Sigmoid colon (tissue), 7 donors: ENCODE data around the gene ATG13. TPM values are rescaled to one million over a fixed set of nuclear protein-coding genes. Genes with fewer than 3 reads are reported as not detected.

ENCODE experiments used
- DNase-seq: peaks from one replicate; pipeline ENCODE4 v3.0.0-alpha.2; 2019
- H3K27ac ChIP-seq, 4 donors: fragments of 200-600 bp; sonication (generic); one replicate each; pipeline ENCODE4 v1.5.1; 2016 to 2019; ENCODE audit warnings: mild to moderate bottlenecking in 1 of 4
- H3K27me3 ChIP-seq, 3 donors: fragments of 200-600 bp; sonication (generic); one replicate each; pipeline ENCODE4 v1.5.1; 2019; ENCODE audit warnings: mild to moderate bottlenecking in 1 of 3
- H3K36me3 ChIP-seq, 4 donors: fragments of 200-600 bp; sonication (generic); one replicate each; pipeline ENCODE4 v1.5.1; 2016 to 2019
- H3K4me1 ChIP-seq, 4 donors: fragments of 200-600 bp; sonication (generic); one replicate each; pipeline ENCODE4 v1.5.1; 2017 to 2019
- H3K4me3 ChIP-seq, 4 donors: fragments of 200-600 bp; sonication (generic); one replicate each; pipeline ENCODE4 v1.5.1; 2017 to 2019; ENCODE audit warnings: mild to moderate bottlenecking in 2 of 4, moderate library complexity in 1 of 4
- H3K9me3 ChIP-seq, 4 donors: fragments of 200-600 bp in 3 of 4; sonication (generic) in 3 of 4; one replicate each; pipeline versions ENCODE4 v1.5.1 to v1.6.1; 2013 to 2019
- EP300 ChIP-seq, 4 donors: sonication (generic); formaldehyde crosslinking; IDR thresholded peaks; one replicate each; pipeline ENCODE4 v1.6.1; 2017; ENCODE audit warnings: antibody characterized with exemption in 4 of 4
- POLR2A ChIP-seq, 2 donors: fragments of 450-650 bp; IDR thresholded peaks; one replicate each; pipeline ENCODE4 v1.6.1; 2016; ENCODE audit warnings: antibody characterized with exemption in 2 of 2, mild to moderate bottlenecking in 2 of 2, moderate library complexity in 2 of 2
- POLR2AphosphoS5 ChIP-seq, 4 donors: sonication (generic); formaldehyde crosslinking; IDR thresholded peaks; one replicate each; pipeline ENCODE4 v1.6.1; 2017; ENCODE audit warnings: antibody characterized with exemption in 4 of 4
- WGBS, 2 donors: extraction: QIAGEN DNeasy Blood & Tissue Kit; methylation state at CpG; one replicate each; pipeline ENCODE4 v1.1.7; 2013; 5-methylcytosine and 5-hydroxymethylcytosine counted together
- intact Hi-C: fragments of 100-400 bp; cut with DNase I; formaldehyde crosslinking; loops from one replicate; pipeline ENCODE4 v1.15.1; 2023
- polyA plus RNA-seq, 3 donors: library from polyadenylated mRNA; stranded (reverse); fragments of 200-250 nt; gene quantifications; one replicate each; pipeline ENCODE4 v1.2.3, GENCODE V29; 2013
- total RNA-seq, 4 donors: library from RNA; depleted of rRNA; stranded (reverse); fragments of >200 nt; gene quantifications; one replicate each; pipeline ENCODE4 v1.1.0, GENCODE V29; 2016
- TF ChIP-seq, protein P1 (sequence below), 4 experiments: fragments of 450-650 bp in 3 of 4; fragments of 200-600 bp in 1 of 4; IDR thresholded peaks; one replicate each; pipeline ENCODE4 v1.5.1; 2016 to 2019; ENCODE audit warnings: antibody characterized with exemption in 4 of 4, mild to moderate bottlenecking in 3 of 4, moderate library complexity in 2 of 4
- donor health status: healthy with polysubstance abuse.
- donor health status: Bipolar disorder and iron deficiency.
- donor health status: healthy.

The ATG13 gene
- total and polyA plus RNA-seq, 7 donors = 27.6 to 96.4 (median 48.5) TPM

- WGBS, 2 donors = 53 to 70% methylated on average over 3 of the region's 3 CpGs
- no peak for DNase-seq
- Histone ChIP-seq H3K36me3 (peaks cover 26 to 94% (median 50%) of the 10 kb centered on the region in 4 donors), H3K4me3 (no peak overlapping the region), H3K9me3 (no peaks in the 10 kb centered on the region), H3K4me1 (peaks cover 0 to 33% (median 26%) of the 10 kb centered on the region in 4 donors), H3K27me3 (no peaks in the 10 kb centered on the region), H3K27ac (peak overlapping the region in 3 of 4 donors; percentile 8 to 53 (median 27))
- TF ChIP-seq EP300 (IDR thresholded peaks at IDR 0.05) (no peak), POLR2AphosphoS5 (IDR thresholded peaks at IDR 0.05) (no peak), POLR2A (IDR thresholded peaks at IDR 0.05) (no peak)
- TF ChIP-seq, protein P1, sequence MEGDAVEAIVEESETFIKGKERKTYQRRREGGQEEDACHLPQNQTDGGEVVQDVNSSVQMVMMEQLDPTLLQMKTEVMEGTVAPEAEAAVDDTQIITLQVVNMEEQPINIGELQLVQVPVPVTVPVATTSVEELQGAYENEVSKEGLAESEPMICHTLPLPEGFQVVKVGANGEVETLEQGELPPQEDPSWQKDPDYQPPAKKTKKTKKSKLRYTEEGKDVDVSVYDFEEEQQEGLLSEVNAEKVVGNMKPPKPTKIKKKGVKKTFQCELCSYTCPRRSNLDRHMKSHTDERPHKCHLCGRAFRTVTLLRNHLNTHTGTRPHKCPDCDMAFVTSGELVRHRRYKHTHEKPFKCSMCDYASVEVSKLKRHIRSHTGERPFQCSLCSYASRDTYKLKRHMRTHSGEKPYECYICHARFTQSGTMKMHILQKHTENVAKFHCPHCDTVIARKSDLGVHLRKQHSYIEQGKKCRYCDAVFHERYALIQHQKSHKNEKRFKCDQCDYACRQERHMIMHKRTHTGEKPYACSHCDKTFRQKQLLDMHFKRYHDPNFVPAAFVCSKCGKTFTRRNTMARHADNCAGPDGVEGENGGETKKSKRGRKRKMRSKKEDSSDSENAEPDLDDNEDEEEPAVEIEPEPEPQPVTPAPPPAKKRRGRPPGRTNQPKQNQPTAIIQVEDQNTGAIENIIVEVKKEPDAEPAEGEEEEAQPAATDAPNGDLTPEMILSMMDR (IDR thresholded peaks at IDR 0.05) = no peak
- intact Hi-C loops = no loop called here
Measured at GRCh38 chr11:46684367-46684766, 67.0 kb downstream of the ATG13 start.

- TF ChIP-seq EP300 (IDR thresholded peaks at IDR 0.05) (no peak), POLR2AphosphoS5 (IDR thresholded peaks at IDR 0.05) (no peak), POLR2A (IDR thresholded peaks at IDR 0.05) (no peak)
- TF ChIP-seq, protein P1 (IDR thresholded peaks at IDR 0.05) = no peak
- Histone ChIP-seq H3K36me3 (peaks cover 5 to 91% (median 30%) of the 10 kb centered on the region in 4 donors), H3K9me3 (no peaks in the 10 kb centered on the region), H3K27me3 (no peaks in the 10 kb centered on the region), H3K27ac (peak overlapping the region; percentile 50 to 61 (median 60)), H3K4me1 (peaks cover 0 to 33% (median 26%) of the 10 kb centered on the region in 4 donors), H3K4me3 (no peak overlapping the region)
- intact Hi-C loops = no loop called here
- WGBS, 2 donors = 82% methylated on average over 15 of the region's 15 CpGs
- no peak for DNase-seq
Measured at GRCh38 chr11:46686886-46687795, 69.8 kb downstream of the ATG13 start.

GRCh38 chr11:46690702-46691101 is 73.3 kb downstream of the ATG13 start:
- intact Hi-C loops = no loop called here
- H3K27me3 ChIP-seq = no peaks in the 10 kb centered on the region
- no peak overlapping the region for H3K27ac ChIP-seq
- H3K9me3 ChIP-seq = no peaks in the 10 kb centered on the region
- no peak overlapping the region for H3K4me3 ChIP-seq
- H3K36me3 ChIP-seq = peaks cover 20 to 92% (median 54%) of the 10 kb centered on the region in 4 donors
- H3K4me1 ChIP-seq = peaks cover 0 to 40% (median 22%) of the 10 kb centered on the region in 4 donors
- DNase-seq = no peak
- WGBS, 2 donors = 96% methylated on average over 1 of the region's 1 CpG
- no peak for TF ChIP-seq POLR2AphosphoS5 (IDR thresholded peaks at IDR 0.05)
- TF ChIP-seq POLR2A (IDR thresholded peaks at IDR 0.05) = no peak
- TF ChIP-seq, protein P1 (IDR thresholded peaks at IDR 0.05) = no peak
- TF ChIP-seq EP300 (IDR thresholded peaks at IDR 0.05) = no peak

- WGBS, 2 donors = 90 to 96% methylated on average over 4 of the region's 4 CpGs
- no peak overlapping the region for H3K27ac ChIP-seq
Measured at GRCh38 chr11:46692450-46692849, 75.1 kb downstream of the ATG13 start.

More at GRCh38 chr11:46692450-46692849, 75.1 kb downstream of the ATG13 start:
- intact Hi-C loops = no loop called here
- TF ChIP-seq EP300 (IDR thresholded peaks at IDR 0.05) = no peak
- no peak for TF ChIP-seq POLR2AphosphoS5 (IDR thresholded peaks at IDR 0.05)
- TF ChIP-seq, protein P1 (IDR thresholded peaks at IDR 0.05) = no peak
- no peak for TF ChIP-seq POLR2A (IDR thresholded peaks at IDR 0.05)
- Histone ChIP-seq H3K4me1 (peaks cover 0 to 49% (median 36%) of the 10 kb centered on the region in 4 donors), H3K4me3 (no peak overlapping the region), H3K27me3 (no peaks in the 10 kb centered on the region), H3K36me3 (peaks cover 20 to 78% (median 45%) of the 10 kb centered on the region in 4 donors), H3K9me3 (no peaks in the 10 kb centered on the region)
- no peak for DNase-seq
